Breast epithelium (tissue), 3 donors: Measurements from ENCODE around the gene SH3GL3.

Experiments
- CTCF ChIP-seq, 3 donors: fragments of 450-650 bp; IDR thresholded peaks; one replicate each; pipeline ENCODE4 v1.5.1; 2016 to 2017; ENCODE audit warnings: antibody characterized with exemption in 3 of 3, mild to moderate bottlenecking in 3 of 3, moderate library complexity in 3 of 3
- POLR2A ChIP-seq: fragments of 450-650 bp; IDR thresholded peaks from one replicate; pipeline ENCODE4 v1.6.1; 2016; ENCODE audit warnings: antibody characterized with exemption, mild to moderate bottlenecking, moderate library complexity

GRCh38 chr15:83585601-83586335 lies 138.6 kb downstream of the SH3GL3 start:
- TF ChIP-seq CTCF (IDR thresholded peaks at IDR 0.05) (no peak), POLR2A (no peak)
